K562 (cell line): ENCODE results near the gene WSCD1. TPM values are rescaled to one million over a fixed set of nuclear protein-coding genes. Genes with fewer than 3 reads are reported as not detected.

Experiments
- ATAC-seq: fragments of 200-7000 bp; cut with Tn5 transposase; 3 replicates; pipeline ENCODE4 v1.9.1; 2020; ENCODE audit warnings: moderate library complexity
- BruUV-seq: library from RNA; stranded (reverse); fragments of 400-500 nt; replicated peaks from 2 replicates; lab custom pipeline; 2021; lab: Mats Ljungman, UMichigan
- CTCF ChIA-PET: fragments of 300-600 bp; formaldehyde crosslinking; extraction: SDS; loops from one replicate; lab custom pipeline; 2021; ENCODE audit warnings: low intra/inter-chr PET ratio; lab: Yijun Ruan, JAX
- POLR2A ChIA-PET: fragments of 300-600, 350-650 bp; sonication (Branson Sonifier 250); formaldehyde crosslinking; extraction: SDS; loops from one replicate; lab custom pipeline; 2021; ENCODE audit warnings: antibody characterized with exemption, inconsistent platforms; lab: Yijun Ruan, JAX
- DNase-seq, 4 experiments: peaks; one replicate each; pipeline versions ENCODE4 v3.0.0 to v3.0.0-alpha.2; 2011 to 2018; ENCODE audit warnings: low spot score in 3 of 4, mixed read lengths in 3 of 4; ENCODE audit errors: extremely low read depth in 1 of 4
- FAIRE-seq: peaks from 2 replicates; lab custom pipeline; 2011; peaks lifted over from hg19 to GRCh38; lab: Jason Lieb, UNC
- H2AFZ ChIP-seq: 2 replicates; pipeline ENCODE4 v1.6.0; 2011; ENCODE audit warnings: low read depth, low read length, control low read depth, inconsistent platforms
- H3K27ac ChIP-seq: fragments of 200-600 bp; 3 replicates; pipeline ENCODE4 v1.8.0; 2011; ENCODE audit warnings: low read depth, mild to moderate bottlenecking, control low read depth, inconsistent platforms, low read length, moderate library complexity, mixed read lengths; ENCODE audit errors: extremely low read depth
- H3K27me3 ChIP-seq, 2 experiments: fragments of 300-600 bp in 1 of 2; 2 replicates in 1 of 2; 3 replicates in 1 of 2; pipeline versions ENCODE4 v1.6.0 to v1.8.0; 2011; ENCODE audit warnings: inconsistent platforms in 2 of 2, low read length in 2 of 2, mild to moderate bottlenecking in 1 of 2, mixed read lengths in 1 of 2, moderate library complexity in 1 of 2; ENCODE audit not compliant: control insufficient read depth in 2 of 2, insufficient read depth in 2 of 2
- H3K36me3 ChIP-seq: fragments of 300-600 bp; 3 replicates; pipeline ENCODE4 v1.8.0; 2011; ENCODE audit warnings: mild to moderate bottlenecking, low read length, inconsistent platforms; ENCODE audit not compliant: control insufficient read depth, insufficient read depth
- H3K4me1 ChIP-seq, 2 experiments: fragments of 200-600 bp in 1 of 2; replicated peaks in 1 of 2; 2 replicates in 1 of 2; 3 replicates in 1 of 2; pipeline versions ENCODE4 v1.5.1 to v1.8.0; 2011; ENCODE audit warnings: inconsistent platforms in 2 of 2, low read length in 2 of 2, mild to moderate bottlenecking in 1 of 2, mixed read lengths in 1 of 2, moderate library complexity in 1 of 2; ENCODE audit not compliant: control insufficient read depth in 2 of 2, insufficient read depth in 2 of 2
- H3K4me2 ChIP-seq: 2 replicates; pipeline ENCODE4 v1.6.1; 2011; ENCODE audit warnings: low read length, control low read depth, inconsistent platforms, mixed read lengths; ENCODE audit not compliant: insufficient read depth
- H3K4me3 ChIP-seq: fragments of 200-600 bp; sonication (generic), shearing (Covaris generic); 2 replicates; pipeline ENCODE4 v1.5.1; 2016; ENCODE audit warnings: control low read depth, inconsistent platforms
- H3K79me2 ChIP-seq: fragments of 200-600 bp; 3 replicates; pipeline ENCODE4 v1.8.0; 2011; ENCODE audit warnings: low read length, inconsistent platforms; ENCODE audit not compliant: control insufficient read depth, insufficient read depth
- H3K9ac ChIP-seq, 2 experiments: 2 replicates each; pipeline versions ENCODE4 v1.6.0 to v1.6.1; 2011; ENCODE audit warnings: low read depth in 2 of 2, low read length in 2 of 2, control low read depth in 1 of 2, inconsistent platforms in 1 of 2, mild to moderate bottlenecking in 1 of 2, mixed read lengths in 1 of 2; ENCODE audit not compliant: insufficient read depth in 1 of 2
- H3K9me1 ChIP-seq: one replicate; pipeline ENCODE4 v1.6.0; 2011; ENCODE audit warnings: inconsistent platforms, mild to moderate bottlenecking, low read length, moderate library complexity; ENCODE audit not compliant: control insufficient read depth, insufficient read depth
- H3K9me3 ChIP-seq: replicated peaks from 2 replicates; pipeline ENCODE4 v1.5.1; 2011; ENCODE audit warnings: low read depth, low read length, inconsistent platforms; ENCODE audit not compliant: control insufficient read depth, insufficient read depth
- H4K20me1 ChIP-seq: replicated peaks from 2 replicates; pipeline ENCODE4 v1.6.1; 2011; ENCODE audit warnings: low read length, inconsistent platforms, mixed read lengths; ENCODE audit not compliant: control insufficient read depth, insufficient read depth
- DNMT1 ChIP-seq: fragments of 450-650 bp; IDR thresholded peaks from 2 replicates; pipeline ENCODE4 v1.6.1; 2016; ENCODE audit warnings: antibody characterized with exemption, mild to moderate bottlenecking
- EZH2 ChIP-seq: IDR thresholded peaks from 2 replicates; pipeline ENCODE4 v1.6.1; 2012; ENCODE audit warnings: low read depth, mild to moderate bottlenecking, inconsistent platforms, low read length, borderline replicate concordance
- FOXJ3 ChIP-seq: sonication (generic); formaldehyde crosslinking; IDR thresholded peaks from 2 replicates; pipeline ENCODE4 v1.4.0; 2020; ENCODE audit warnings: mild to moderate bottlenecking, missing genetic modification reagents
- JUN ChIP-seq, 2 experiments: sonication (generic) in 1 of 2; formaldehyde crosslinking in 1 of 2; IDR thresholded peaks; 2 replicates each; pipeline versions ENCODE4 v1.6.1 to v1.8.0; 2012 to 2022; ENCODE audit warnings: borderline replicate concordance in 2 of 2, mild to moderate bottlenecking in 2 of 2, improper control_type of control experiment in 1 of 2, low read depth in 1 of 2, low read length in 1 of 2, missing genetic modification reagents in 1 of 2
- SMAD3 ChIP-seq: fragments of 450-650 bp; formaldehyde crosslinking; conservative IDR thresholded peaks from 2 replicates; pipeline ENCODE4 v1.4.0; 2020; ENCODE audit warnings: mild to moderate bottlenecking
- YY1 ChIP-seq, 3 experiments: IDR thresholded peaks; 2 replicates each; pipeline ENCODE4 v1.6.1; 2011; ENCODE audit warnings: low read length in 2 of 3, mild to moderate bottlenecking in 2 of 3, moderate library complexity in 2 of 3, borderline replicate concordance in 1 of 3, control low read depth in 1 of 3, low read depth in 1 of 3; ENCODE audit not compliant: insufficient read depth in 3 of 3, insufficient replicate concordance in 2 of 3, control insufficient read depth in 1 of 3, insufficient read length in 1 of 3; ENCODE audit errors: extremely low read depth in 1 of 3
- ZNF384 ChIP-seq: IDR thresholded peaks from 2 replicates; pipeline ENCODE4 v1.6.1; 2012; ENCODE audit warnings: low read depth, low read length, improper control_type of control experiment
- WGBS: fragments of 100-300 bp; shearing (Covaris generic); methylation state at CpG from one replicate; pipeline ENCODE4 v1.1.6; 2016; ENCODE audit warnings: low coverage, mixed read lengths; ENCODE audit not compliant: insufficient coverage; ENCODE audit errors: missing lambda C conversion rate; 5-methylcytosine and 5-hydroxymethylcytosine counted together
- in situ Hi-C: fragments of 300-500 bp; cut with MboI; formaldehyde crosslinking; loops from 4 replicates; pipeline ENCODE4 v1.15.0; 2018; ENCODE audit warnings: inconsistent platforms, mixed read lengths
- intact Hi-C: fragments of 100-400 bp; cut with micrococcal nuclease; formaldehyde crosslinking; loops from 2 replicates; pipeline ENCODE4 v1.14.2; 2022
- polyA plus RNA-seq, 8 experiments: library from polyadenylated mRNA; depleted of rRNA in 4 of 8; stranded (reverse) in 5 of 8; unstranded in 3 of 8; fragments of >200 nt; fragmentation: Nextera tagmentation in 2 of 8; fragmentation: Illumina TruSeq in 1 of 8; extraction: Ambion mirVana in 2 of 8; extraction: Trizol in 1 of 8; gene quantifications; 2 replicates each; pipeline versions ENCODE4 v1.2.1 to v1.2.3, GENCODE V29; 2011 to 2014; ENCODE audit warnings: inconsistent platforms in 1 of 8, missing spikeins in 1 of 8
- total RNA-seq, 7 experiments: library from RNA; depleted of rRNA in 6 of 7; stranded (reverse); fragments of >200 nt in 6 of 7; fragmentation: Illumina TruSeq in 2 of 7; extraction: Trizol in 2 of 7; gene quantifications; 2 replicates each; pipeline versions ENCODE4 v1.2.1 to v1.2.3, GENCODE V29; 2011 to 2021; ENCODE audit warnings: low replicate concordance in 1 of 7
- TF ChIP-seq, protein P1 (sequence below): sonication (generic); formaldehyde crosslinking; IDR thresholded peaks from 2 replicates; pipeline ENCODE4 v1.8.1; 2022; ENCODE audit warnings: missing genetic modification reagents
- TF ChIP-seq, protein P2 (sequence below): fragments of 250-450 bp; sonication (Bioruptor Pico); IDR thresholded peaks from 2 replicates; pipeline ENCODE4 v1.8.0; 2021; ENCODE audit warnings: mild to moderate bottlenecking, moderate library complexity
- TF ChIP-seq, protein P3 (sequence below), 2 experiments: fragments of 450-650 bp in 1 of 2; sonication (generic) in 1 of 2; formaldehyde crosslinking; conservative IDR thresholded peaks; 2 replicates each; pipeline versions ENCODE4 v1.4.0 to v1.8.1; 2020 to 2022; ENCODE audit warnings: mild to moderate bottlenecking in 1 of 2, missing genetic modification reagents in 1 of 2
- TF ChIP-seq, protein P4 (sequence below): IDR thresholded peaks from 3 replicates; pipeline ENCODE4 v1.6.1; 2011; ENCODE audit warnings: borderline replicate concordance, mild to moderate bottlenecking; ENCODE audit not compliant: insufficient read length, insufficient read depth

WSCD1 gene
- total and polyA plus RNA-seq, 9 of the 15 experiments (the other 6 are each of a cell fraction or from before 2014, with no cell fraction given): not detected

DNA sequence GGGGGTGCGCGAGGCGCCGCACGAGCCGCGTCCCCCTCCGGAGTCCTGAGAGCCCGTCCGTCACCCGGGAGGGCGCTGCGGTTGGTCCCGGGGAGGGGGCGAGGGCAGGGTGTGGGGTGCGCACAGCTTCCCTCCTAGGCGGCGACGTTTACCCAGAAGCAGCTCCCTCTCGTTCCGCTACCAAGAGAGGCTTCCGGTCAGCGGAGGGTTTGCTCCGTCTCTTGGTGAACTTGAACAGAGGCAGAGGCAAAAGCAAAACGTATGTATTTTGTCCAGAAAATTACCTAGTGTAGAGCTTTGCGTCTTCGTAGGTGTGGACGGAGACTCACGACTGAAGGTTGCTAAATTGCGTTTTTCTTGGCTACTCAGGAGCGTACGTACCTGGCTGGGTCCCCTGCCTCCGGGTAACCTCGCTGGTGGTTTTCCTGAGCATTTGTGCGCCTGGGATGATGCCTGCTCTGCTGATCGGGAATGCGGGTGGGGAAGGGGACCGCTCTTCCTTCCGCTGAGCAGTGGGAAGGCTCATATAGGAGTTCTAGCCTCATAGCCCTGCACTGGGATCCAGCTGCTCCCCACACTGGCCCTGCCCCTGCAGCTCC lies 833 bp downstream of the WSCD1 start:
- Histone ChIP-seq H3K79me2 (no peaks in the 10 kb centered on the region), H4K20me1 (peaks cover 3% of the 10 kb centered on the region; the same call in 1 of the 2 replicates), H3K4me1 (no peaks in the 10 kb centered on the region), H3K9ac (no peak overlapping the region), H3K27ac (no peak overlapping the region), H3K9me3 (no peaks in the 10 kb centered on the region)
- POLR2A ChIA-PET: interaction anchor here (0.7 kb wide), 1 partner anchor 283 kb away, joined by 5 read pairs; no protein-coding TSS in a partner anchor
- FAIRE-seq: no peak
- no peak for DNase-seq
- TF ChIP-seq EZH2 (no peak), FOXJ3 (no peak), ZNF384 (no peak), DNMT1 (no peak), JUN (IDR thresholded peaks at IDR 0.05; ENCODE audit: borderline replicate concordance, low read depth, low read length) (no peak), JUN (CRISPR knock-in tag; IDR thresholded peaks at IDR 0.05; ENCODE audit: borderline replicate concordance) (no peak), SMAD3 (CRISPR knock-in tag) (no peak), YY1 (IDR thresholded peaks at IDR 0.05; ENCODE audit: borderline replicate concordance in 1 of 3, control insufficient read depth in 1 of 3, extremely low read depth in 1 of 3, insufficient read depth in 3 of 3, insufficient read length in 1 of 3, insufficient replicate concordance in 2 of 3, low read depth in 1 of 3, low read length in 2 of 3) (no peak)
- TF ChIP-seq, protein P1, sequence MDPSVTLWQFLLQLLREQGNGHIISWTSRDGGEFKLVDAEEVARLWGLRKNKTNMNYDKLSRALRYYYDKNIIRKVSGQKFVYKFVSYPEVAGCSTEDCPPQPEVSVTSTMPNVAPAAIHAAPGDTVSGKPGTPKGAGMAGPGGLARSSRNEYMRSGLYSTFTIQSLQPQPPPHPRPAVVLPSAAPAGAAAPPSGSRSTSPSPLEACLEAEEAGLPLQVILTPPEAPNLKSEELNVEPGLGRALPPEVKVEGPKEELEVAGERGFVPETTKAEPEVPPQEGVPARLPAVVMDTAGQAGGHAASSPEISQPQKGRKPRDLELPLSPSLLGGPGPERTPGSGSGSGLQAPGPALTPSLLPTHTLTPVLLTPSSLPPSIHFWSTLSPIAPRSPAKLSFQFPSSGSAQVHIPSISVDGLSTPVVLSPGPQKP: no peak
- TF ChIP-seq, protein P2, sequence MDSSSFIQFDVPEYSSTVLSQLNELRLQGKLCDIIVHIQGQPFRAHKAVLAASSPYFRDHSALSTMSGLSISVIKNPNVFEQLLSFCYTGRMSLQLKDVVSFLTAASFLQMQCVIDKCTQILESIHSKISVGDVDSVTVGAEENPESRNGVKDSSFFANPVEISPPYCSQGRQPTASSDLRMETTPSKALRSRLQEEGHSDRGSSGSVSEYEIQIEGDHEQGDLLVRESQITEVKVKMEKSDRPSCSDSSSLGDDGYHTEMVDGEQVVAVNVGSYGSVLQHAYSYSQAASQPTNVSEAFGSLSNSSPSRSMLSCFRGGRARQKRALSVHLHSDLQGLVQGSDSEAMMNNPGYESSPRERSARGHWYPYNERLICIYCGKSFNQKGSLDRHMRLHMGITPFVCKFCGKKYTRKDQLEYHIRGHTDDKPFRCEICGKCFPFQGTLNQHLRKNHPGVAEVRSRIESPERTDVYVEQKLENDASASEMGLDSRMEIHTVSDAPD (CRISPR knock-in tag): no peak
- TF ChIP-seq, protein P3, sequence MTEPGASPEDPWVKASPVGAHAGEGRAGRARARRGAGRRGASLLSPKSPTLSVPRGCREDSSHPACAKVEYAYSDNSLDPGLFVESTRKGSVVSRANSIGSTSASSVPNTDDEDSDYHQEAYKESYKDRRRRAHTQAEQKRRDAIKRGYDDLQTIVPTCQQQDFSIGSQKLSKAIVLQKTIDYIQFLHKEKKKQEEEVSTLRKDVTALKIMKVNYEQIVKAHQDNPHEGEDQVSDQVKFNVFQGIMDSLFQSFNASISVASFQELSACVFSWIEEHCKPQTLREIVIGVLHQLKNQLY (CRISPR knock-in tag; conservative IDR thresholded peaks at IDR 0.05): no peak
- TF ChIP-seq, protein P4, sequence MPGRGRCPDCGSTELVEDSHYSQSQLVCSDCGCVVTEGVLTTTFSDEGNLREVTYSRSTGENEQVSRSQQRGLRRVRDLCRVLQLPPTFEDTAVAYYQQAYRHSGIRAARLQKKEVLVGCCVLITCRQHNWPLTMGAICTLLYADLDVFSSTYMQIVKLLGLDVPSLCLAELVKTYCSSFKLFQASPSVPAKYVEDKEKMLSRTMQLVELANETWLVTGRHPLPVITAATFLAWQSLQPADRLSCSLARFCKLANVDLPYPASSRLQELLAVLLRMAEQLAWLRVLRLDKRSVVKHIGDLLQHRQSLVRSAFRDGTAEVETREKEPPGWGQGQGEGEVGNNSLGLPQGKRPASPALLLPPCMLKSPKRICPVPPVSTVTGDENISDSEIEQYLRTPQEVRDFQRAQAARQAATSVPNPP: no peak
- TF ChIP-seq, all 486 proteins: peak for 0
- H3K9me1 ChIP-seq: no peaks in the 10 kb centered on the region
- H2AFZ ChIP-seq: no peak overlapping the region
- no peaks in the 10 kb centered on the region for H3K36me3 ChIP-seq
- no TSS peak for BruUV-seq
- intact Hi-C loops: no loop called here
- no peak overlapping the region for H3K4me3 ChIP-seq
- H3K27me3 ChIP-seq: peaks cover 0 to 16% of the 10 kb centered on the region in 2 experiments; a peak in 3 of 5 replicates
- CTCF ChIA-PET: no interaction called here
- ATAC-seq: no peak
- 9% methylated on average over 15 of the region's 39 CpGs for WGBS
- no peak overlapping the region for H3K4me2 ChIP-seq
- in situ Hi-C loops: no loop called here
